Bone marrow (tissue), 2 donors: ENCODE measurements around the gene TNRC6A.
"Not testable (repeated sequence)": the region's sequence is repeated elsewhere in the genome, so short reads cannot be mapped to it uniquely, and the experiment has no call there.

ENCODE experiments used
- DNase-seq, 2 donors: peaks; one replicate each; lab custom pipeline; 2025; lab: John Stamatoyannopoulos, UW

TNRC6A gene

GRCh38 chr16:24729243-24729950 is at the start of gene TNRC6A:
TSS of gene TNRC6A (plus strand) at chr16:24729651. CDS start at chr16:24729842, 191 bp downstream.
- peak; percentile 57 to 75 for DNase-seq

- DNase-seq, result no peak
Observed at GRCh38 chr16:24681793-24682192, 47.7 kb upstream of the TNRC6A start.

GRCh38 chr16:24683250-24683649 is 46.2 kb upstream of the TNRC6A start:
- DNase-seq, result no peak

GRCh38 chr16:24683847-24684493 is 45.5 kb upstream of the TNRC6A start:
- no peak for DNase-seq

GRCh38 chr16:24685539-24686432 is 43.7 kb upstream of the TNRC6A start:
- DNase-seq, result no peak

- no peak for DNase-seq
Observed at GRCh38 chr16:24686678-24687077, 42.8 kb upstream of the TNRC6A start.

GRCh38 chr16:24688359-24688758 is 41.1 kb upstream of the TNRC6A start:
- DNase-seq, result no peak

- DNase-seq, result no peak
Observed at GRCh38 chr16:24689128-24689527, 40.3 kb upstream of the TNRC6A start.

- DNase-seq, result no peak
Observed at GRCh38 chr16:24692854-24693253, 36.6 kb upstream of the TNRC6A start.

GRCh38 chr16:24694931-24695330 is 34.5 kb upstream of the TNRC6A start:
- no peak for DNase-seq

- DNase-seq, result no peak
Observed at GRCh38 chr16:24696699-24697098, 32.8 kb upstream of the TNRC6A start.

GRCh38 chr16:24698308-24698707 is 31.1 kb upstream of the TNRC6A start:
- no peak for DNase-seq

- DNase-seq, result no peak
Observed at GRCh38 chr16:24699151-24699723, 30.2 kb upstream of the TNRC6A start.

GRCh38 chr16:24700549-24701392 is 28.7 kb upstream of the TNRC6A start:
- DNase-seq, result no peak

- no peak for DNase-seq
Observed at GRCh38 chr16:24701521-24701951, 27.9 kb upstream of the TNRC6A start.

- not testable (repeated sequence) for DNase-seq
Observed at GRCh38 chr16:24707760-24708159, 21.7 kb upstream of the TNRC6A start.

- DNase-seq, result no peak
Observed at GRCh38 chr16:24713379-24713778, 16.1 kb upstream of the TNRC6A start.

- no peak for DNase-seq
Observed at GRCh38 chr16:24717411-24717810, 12.0 kb upstream of the TNRC6A start.

- no peak for DNase-seq
Observed at GRCh38 chr16:24718967-24719521, 10.4 kb upstream of the TNRC6A start.

- no peak for DNase-seq
Observed at GRCh38 chr16:24721830-24722238, 7.6 kb upstream of the TNRC6A start.

- DNase-seq, result no peak
Observed at GRCh38 chr16:24723663-24724062, 5.8 kb upstream of the TNRC6A start.
